GM21390 (cell line): ENCODE results near the gene PBX1.

Source experiments
- ATAC-seq: cut with Tn5 transposase; IDR thresholded peaks from one replicate; pipeline ENCODE4 v1.9.1; 2021; ENCODE audit not compliant: unreplicated experiment

The PBX1 gene

GRCh38 chr1:164614316-164614715 lies 55.3 kb downstream of the PBX1 start:
- no peak for ATAC-seq

- ATAC-seq, result no peak
Measured at GRCh38 chr1:164617377-164618201, 58.6 kb downstream of the PBX1 start.

GRCh38 chr1:164618202-164618564 lies 59.2 kb downstream of the PBX1 start:
- no peak for ATAC-seq

- ATAC-seq, result no peak
Measured at GRCh38 chr1:164619006-164619784, 60.2 kb downstream of the PBX1 start.

- no peak for ATAC-seq
Measured at GRCh38 chr1:164622068-164622845, 63.3 kb downstream of the PBX1 start.

GRCh38 chr1:164623805-164624204 lies 64.8 kb downstream of the PBX1 start:
- no peak for ATAC-seq

- no peak for ATAC-seq
Measured at GRCh38 chr1:164624400-164624799, 65.4 kb downstream of the PBX1 start.

GRCh38 chr1:164625004-164625617 lies 66.1 kb downstream of the PBX1 start:
- no peak for ATAC-seq

GRCh38 chr1:164628772-164629171 lies 69.8 kb downstream of the PBX1 start:
- ATAC-seq, result no peak

GRCh38 chr1:164629971-164630370 lies 71.0 kb downstream of the PBX1 start:
- no peak for ATAC-seq

- ATAC-seq, result no peak
Measured at GRCh38 chr1:164630626-164631396, 71.8 kb downstream of the PBX1 start.

GRCh38 chr1:164631751-164632150 lies 72.8 kb downstream of the PBX1 start:
- no peak for ATAC-seq

GRCh38 chr1:164633997-164634396 lies 75.0 kb downstream of the PBX1 start:
- no peak for ATAC-seq

GRCh38 chr1:164635059-164635802 lies 76.2 kb downstream of the PBX1 start:
- ATAC-seq, result no peak

- ATAC-seq, result no peak
Measured at GRCh38 chr1:164635803-164636731, 77.1 kb downstream of the PBX1 start.

GRCh38 chr1:164636757-164637156 lies 77.8 kb downstream of the PBX1 start:
- ATAC-seq, result no peak

GRCh38 chr1:164637461-164638375 lies 78.7 kb downstream of the PBX1 start:
- no peak for ATAC-seq
